ENCODE data around the gene CFAP410.

The CFAP410 gene

GRCh38 chr21:44315691-44316203 is 23.4 kb downstream of the CFAP410 start:
- DNase-seq (ENCODE audit: low read depth in 1 of 2, low spot score in 1 of 2), result no peak
- H3K27me3 ChIP-seq (ENCODE audit: insufficient read depth, poor library complexity, severe bottlenecking), result no peaks in the 10 kb centered on the region
- H3K27ac ChIP-seq (replicated peaks), result no peak overlapping the region
- no peak overlapping the region for H3K4me3 ChIP-seq (replicated peaks; ENCODE audit: insufficient read depth, low read length)
- TF ChIP-seq SPI1 (IDR thresholded peaks at IDR 0.05; ENCODE audit: borderline replicate concordance, low read depth) (no peak), POLR2AphosphoS5 (IDR thresholded peaks at IDR 0.05; ENCODE audit: low read depth) (no peak), REST (IDR thresholded peaks at IDR 0.05; ENCODE audit: insufficient replicate concordance, low read depth) (no peak), GABPA (IDR thresholded peaks at IDR 0.05; ENCODE audit: low read depth) (no peak), CTCF (IDR thresholded peaks at IDR 0.05; ENCODE audit: insufficient read depth, low read length) (no peak)

GRCh38 chr21:44314561-44314960 is 24.6 kb downstream of the CFAP410 start:
- no peak for TF ChIP-seq POLR2AphosphoS5 (IDR thresholded peaks at IDR 0.05; ENCODE audit: low read depth)
- no peak for TF ChIP-seq SPI1 (IDR thresholded peaks at IDR 0.05; ENCODE audit: borderline replicate concordance, low read depth)
- no peak for TF ChIP-seq GABPA (IDR thresholded peaks at IDR 0.05; ENCODE audit: low read depth)
- H3K4me3 ChIP-seq (replicated peaks; ENCODE audit: insufficient read depth, low read length), result no peak overlapping the region
- no peak for DNase-seq (ENCODE audit: low read depth in 1 of 2, low spot score in 1 of 2)
- no peaks in the 10 kb centered on the region for H3K27me3 ChIP-seq (ENCODE audit: insufficient read depth, poor library complexity, severe bottlenecking)
- H3K27ac ChIP-seq (replicated peaks), result no peak overlapping the region

- no peak for TF ChIP-seq CTCF (IDR thresholded peaks at IDR 0.05; ENCODE audit: insufficient read depth, low read length)
- TF ChIP-seq SPI1 (IDR thresholded peaks at IDR 0.05; ENCODE audit: borderline replicate concordance, low read depth), result no peak
- TF ChIP-seq GABPA (IDR thresholded peaks at IDR 0.05; ENCODE audit: low read depth), result no peak
- TF ChIP-seq POLR2AphosphoS5 (IDR thresholded peaks at IDR 0.05; ENCODE audit: low read depth), result no peak
- no peak for TF ChIP-seq REST (IDR thresholded peaks at IDR 0.05; ENCODE audit: insufficient replicate concordance, low read depth)
- H3K27ac ChIP-seq (replicated peaks), result no peak overlapping the region
Observed at GRCh38 chr21:44314128-44314527, 25.1 kb downstream of the CFAP410 start.

GRCh38 chr21:44313451-44313850 is 25.7 kb downstream of the CFAP410 start:
- Histone ChIP-seq H3K27me3 (ENCODE audit: insufficient read depth, poor library complexity, severe bottlenecking) (no peaks in the 10 kb centered on the region), H3K27ac (replicated peaks) (no peak overlapping the region), H3K4me3 (replicated peaks; ENCODE audit: insufficient read depth, low read length) (no peak overlapping the region)
- TF ChIP-seq REST (IDR thresholded peaks at IDR 0.05; ENCODE audit: insufficient replicate concordance, low read depth) (no peak), GABPA (IDR thresholded peaks at IDR 0.05; ENCODE audit: low read depth) (no peak)
- DNase-seq (ENCODE audit: low read depth in 1 of 2, low spot score in 1 of 2), result no peak

More at GRCh38 chr21:44314128-44314527, 25.1 kb downstream of the CFAP410 start:
- H3K27me3 ChIP-seq (ENCODE audit: insufficient read depth, poor library complexity, severe bottlenecking), result no peaks in the 10 kb centered on the region
- DNase-seq (ENCODE audit: low read depth in 1 of 2, low spot score in 1 of 2), result no peak
- H3K4me3 ChIP-seq (replicated peaks; ENCODE audit: insufficient read depth, low read length), result no peak overlapping the region

All from HL-60 (cell line).